Activated CD8-positive, alpha-beta memory T cell treated with anti-CD3 and anti-CD28 coated beads, Interleukin-2, amount 50 U/mL, for 48 hours (primary cell): ENCODE measurements around the gene ASMT.
"Not testable (repeated sequence)": the region's sequence is repeated elsewhere in the genome, so short reads cannot be mapped to it uniquely, and the experiment has no call there.

ENCODE experiments used
- DNase-seq: peaks from one replicate; pipeline ENCODE4 v3.0.0-alpha.2; 2020

Gene ASMT

GRCh38 chrX:1598021-1598875, 16.6 kb upstream of the ASMT start:
- peak; percentile 49 for DNase-seq

GRCh38 chrX:1598876-1599790, 15.7 kb upstream of the ASMT start:
- peak; percentile 45 for DNase-seq

- peak; percentile 49 for DNase-seq
Observed at GRCh38 chrX:1599791-1600405, 15.0 kb upstream of the ASMT start.

GRCh38 chrX:1600406-1601050, 14.3 kb upstream of the ASMT start:
- peak; percentile 50 for DNase-seq

- DNase-seq, result peak; percentile 46
Observed at GRCh38 chrX:1601051-1601767, 13.7 kb upstream of the ASMT start.

- peak; percentile 28 for DNase-seq
Observed at GRCh38 chrX:1601768-1602085, 13.1 kb upstream of the ASMT start.

GRCh38 chrX:1602299-1602698, 12.6 kb upstream of the ASMT start:
- peak; percentile 25 for DNase-seq

- DNase-seq, result no peak
Observed at GRCh38 chrX:1606496-1606895, 8.4 kb upstream of the ASMT start.

- DNase-seq, result no peak
Observed at GRCh38 chrX:1609311-1609710, 5.5 kb upstream of the ASMT start.

GRCh38 chrX:1609762-1610161, 5.1 kb upstream of the ASMT start:
- no peak for DNase-seq

- no peak for DNase-seq
Observed at GRCh38 chrX:1610166-1610565, 4.7 kb upstream of the ASMT start.

- no peak for DNase-seq
Observed at GRCh38 chrX:1610736-1611135, 4.1 kb upstream of the ASMT start.

GRCh38 chrX:1612641-1613286, 2.1 kb upstream of the ASMT start:
- DNase-seq, result no peak

- no peak for DNase-seq
Observed at GRCh38 chrX:1618689-1619088, 3.8 kb downstream of the ASMT start.

- DNase-seq, result no peak
Observed at GRCh38 chrX:1623691-1624090, 8.8 kb downstream of the ASMT start.

GRCh38 chrX:1624158-1624860, 9.4 kb downstream of the ASMT start:
- DNase-seq, result not testable (repeated sequence)

- DNase-seq, result not testable (repeated sequence)
Observed at GRCh38 chrX:1624861-1625215, 10.0 kb downstream of the ASMT start.

- DNase-seq, result no peak
Observed at GRCh38 chrX:1629244-1629643, 14.4 kb downstream of the ASMT start.

GRCh38 chrX:1646009-1646408, 31.1 kb downstream of the ASMT start:
- no peak for DNase-seq

GRCh38 chrX:1649621-1650020, 34.8 kb downstream of the ASMT start:
- no peak for DNase-seq
